DMS79 treated with DMSO at 0.1 percent for 48 hours (cell line): ENCODE data around the gene ANO10.
"Not testable (repeated sequence)": the region's sequence is repeated elsewhere in the genome, so short reads cannot be mapped to it uniquely, and the experiment has no call there.

ENCODE experiments used
- DNase-seq: peaks from one replicate; lab custom pipeline; 2025; lab: John Stamatoyannopoulos, UW

The ANO10 gene

DNA sequence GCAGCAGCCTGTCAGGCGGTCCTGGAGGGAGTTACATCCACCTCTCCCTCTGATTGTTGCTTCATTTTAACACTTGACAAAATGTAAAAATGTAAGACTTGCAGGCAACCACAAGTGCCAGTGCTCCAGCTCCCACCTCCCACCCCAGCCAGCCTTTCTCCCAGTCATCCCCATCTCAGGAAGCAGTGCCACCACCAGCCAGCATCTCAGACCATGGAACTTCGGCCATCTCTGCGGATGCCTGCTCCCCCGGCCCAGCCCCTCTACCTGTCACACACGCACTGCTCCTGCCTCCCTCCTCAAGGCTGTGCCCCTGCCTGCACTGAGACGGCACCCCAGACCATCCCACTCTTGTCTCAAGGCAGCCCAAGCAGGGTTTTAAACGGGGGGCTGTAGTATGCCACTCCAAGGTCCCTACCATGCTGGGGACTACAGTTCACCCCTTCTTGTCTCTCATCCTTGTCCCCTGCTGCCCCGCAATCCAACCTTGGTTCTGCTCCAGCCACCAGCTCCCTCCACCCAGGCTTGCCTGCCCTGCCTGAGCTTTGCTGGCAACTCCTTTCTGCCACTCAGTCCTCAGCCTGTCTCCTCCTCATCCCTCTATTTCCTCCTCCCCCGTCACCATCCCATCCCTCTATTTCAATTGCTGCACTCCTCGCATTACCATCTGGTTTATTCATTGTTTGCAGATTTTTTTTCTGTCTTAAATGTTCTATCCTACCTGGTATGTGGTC, 249.6 kb downstream of the ANO10 start:
- no peak for DNase-seq

- no peak for DNase-seq
These were observed 250.3 kb downstream of the ANO10 start for GRCh38 chr3:43371494-43371893.

DNA sequence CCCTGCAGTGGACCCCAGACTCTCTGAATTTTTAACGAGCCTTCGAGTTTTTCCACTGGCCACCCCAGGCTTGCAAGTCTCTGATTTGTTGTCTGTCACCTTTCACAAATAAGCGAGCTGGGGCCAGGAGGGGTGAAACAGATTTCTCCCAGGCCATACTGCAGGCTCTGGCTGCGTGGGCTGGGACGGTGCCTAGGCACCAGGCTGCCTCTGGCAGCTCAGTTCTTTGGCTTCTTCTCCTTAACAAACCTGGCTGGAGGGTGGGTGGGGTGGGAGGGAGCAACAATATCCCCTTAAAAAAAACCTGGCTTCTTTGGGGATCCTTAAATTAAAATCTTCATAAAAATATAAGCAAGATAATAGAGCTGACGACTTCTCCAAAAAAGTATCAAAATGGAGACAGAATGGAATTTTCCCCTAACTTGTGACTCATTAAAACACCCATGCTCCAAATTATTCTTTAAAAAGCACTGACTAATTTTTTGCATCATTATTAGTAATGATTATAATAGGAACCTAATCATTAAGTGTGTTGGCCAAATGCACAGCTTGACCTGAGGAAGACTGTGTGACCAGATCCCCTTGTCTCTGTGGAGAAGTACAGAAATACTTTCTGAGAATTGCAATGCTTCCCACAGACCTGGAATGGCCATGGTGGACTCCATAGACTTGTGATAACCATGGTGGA, 251.4 kb downstream of the ANO10 start:
- no peak for DNase-seq

DNA sequence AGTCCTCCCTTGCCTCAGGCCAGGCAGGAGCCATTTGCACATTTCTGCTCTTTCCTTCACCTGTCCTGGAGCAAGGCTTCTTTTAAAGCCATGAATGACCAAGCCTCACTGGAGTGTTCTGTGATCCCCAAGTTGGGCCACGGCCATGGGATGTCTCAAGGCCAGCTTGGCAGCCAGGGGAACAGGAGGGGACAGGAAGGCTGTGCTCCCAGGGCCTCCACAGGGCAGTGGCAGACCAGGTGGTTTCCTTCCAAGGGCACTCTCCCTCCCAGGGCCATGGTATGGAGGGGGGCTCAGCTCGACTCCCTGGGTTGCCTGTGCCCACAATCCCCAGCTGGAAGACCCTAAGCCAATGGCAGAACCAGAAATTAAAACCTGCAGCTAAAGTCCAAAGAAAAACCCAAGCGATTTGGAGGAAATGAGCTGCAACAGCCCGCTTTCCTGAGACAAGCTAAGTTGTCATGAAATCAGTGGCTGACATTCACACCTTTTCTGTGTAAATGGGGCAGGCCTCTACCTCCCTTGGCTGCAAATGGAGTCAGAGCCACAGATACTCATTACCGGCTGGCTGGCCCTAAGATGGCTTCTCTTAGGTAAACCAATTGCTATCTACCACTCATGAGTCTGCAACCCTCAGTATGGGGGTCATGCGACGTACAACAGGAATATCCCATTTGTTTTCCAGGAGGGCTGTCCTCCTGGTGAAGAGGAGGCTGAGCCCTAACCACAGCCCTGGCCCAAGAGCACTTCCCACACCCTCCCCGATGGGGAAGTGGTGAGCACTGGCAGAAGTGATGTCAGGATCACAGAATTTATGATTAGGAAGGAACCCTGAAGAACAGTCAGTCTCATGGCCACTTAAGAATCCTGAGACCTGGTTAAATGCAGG, 252.2 kb downstream of the ANO10 start:
- DNase-seq = no peak

GRCh38 chr3:43366885-43367284, 254.9 kb downstream of the ANO10 start:
- DNase-seq = no peak

- DNase-seq = no peak
These were observed 255.3 kb downstream of the ANO10 start for GRCh38 chr3:43366481-43366880.

- DNase-seq = no peak
These were observed 256.1 kb downstream of the ANO10 start for GRCh38 chr3:43365601-43366305.

DNA sequence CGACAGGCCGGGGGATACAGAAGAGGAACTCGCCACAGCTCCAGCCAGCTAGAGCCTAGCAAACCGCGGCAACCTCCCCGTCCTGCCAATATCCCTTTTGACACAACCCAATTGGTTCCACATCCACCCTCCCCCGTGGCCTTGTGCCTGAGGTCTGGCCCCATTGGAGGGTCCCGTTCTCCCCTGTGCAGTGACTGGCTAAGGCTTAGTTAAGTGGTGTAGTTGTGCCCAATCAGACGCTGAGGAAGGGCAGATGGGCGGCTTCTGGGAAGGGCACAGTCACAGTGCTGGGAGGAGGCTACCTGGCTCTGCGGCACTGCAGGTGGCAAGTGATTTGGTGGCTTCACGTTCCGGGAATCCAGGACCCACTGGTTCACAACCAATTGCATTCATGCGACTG, 256.9 kb downstream of the ANO10 start:
- DNase-seq = no peak

GRCh38 chr3:43364494-43364893, 257.3 kb downstream of the ANO10 start:
- no peak for DNase-seq

- DNase-seq = no peak
These were observed 258.1 kb downstream of the ANO10 start for GRCh38 chr3:43363621-43364266.

- DNase-seq = no peak
These were observed 258.9 kb downstream of the ANO10 start for GRCh38 chr3:43362961-43363360.

DNA sequence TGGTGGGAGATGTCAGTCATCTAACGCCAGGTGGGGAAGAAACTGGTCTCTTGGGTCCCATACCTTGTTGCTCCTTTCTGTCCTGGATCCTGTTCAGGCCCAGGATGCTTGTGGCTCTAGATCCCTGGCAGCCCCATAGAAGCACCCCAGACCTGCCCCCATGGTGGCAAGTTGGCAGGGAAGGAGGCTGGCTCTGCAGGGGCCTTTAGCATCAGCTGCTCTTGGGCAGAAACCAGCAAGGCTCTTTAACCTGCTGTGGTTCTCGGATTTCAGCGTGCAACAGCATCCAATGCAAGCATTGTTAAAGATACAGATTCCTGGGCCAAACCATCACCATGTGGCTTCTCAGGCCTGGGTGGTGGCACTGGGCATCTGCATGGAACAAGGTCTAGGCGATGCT, 259.6 kb downstream of the ANO10 start:
- DNase-seq = no peak

- no peak for DNase-seq
These were observed 260.7 kb downstream of the ANO10 start for GRCh38 chr3:43361077-43361476.

DNA sequence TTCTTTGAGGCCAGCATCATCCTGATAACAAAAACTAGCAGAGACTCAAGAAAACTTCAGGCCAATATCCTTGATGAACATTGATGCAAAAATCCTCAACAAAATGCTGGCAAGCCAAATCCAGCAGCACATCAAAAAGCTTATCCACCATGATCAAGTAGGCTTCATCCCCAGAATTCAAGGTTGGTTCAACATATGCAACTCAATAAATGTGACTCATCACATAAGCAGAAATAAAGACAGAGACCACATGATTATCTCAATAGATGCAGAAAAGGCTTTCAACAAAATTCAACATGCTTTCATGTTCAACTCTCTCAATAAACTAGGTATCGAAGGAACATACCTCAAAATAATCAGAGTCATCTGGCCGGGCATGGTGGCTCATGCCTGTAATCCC, 265.8 kb downstream of the ANO10 start:
- DNase-seq = not testable (repeated sequence)

- no peak for DNase-seq
These were observed 267.7 kb downstream of the ANO10 start for GRCh38 chr3:43353923-43354670.

- no peak for DNase-seq
These were observed 268.4 kb downstream of the ANO10 start for GRCh38 chr3:43353393-43353792.

DNA sequence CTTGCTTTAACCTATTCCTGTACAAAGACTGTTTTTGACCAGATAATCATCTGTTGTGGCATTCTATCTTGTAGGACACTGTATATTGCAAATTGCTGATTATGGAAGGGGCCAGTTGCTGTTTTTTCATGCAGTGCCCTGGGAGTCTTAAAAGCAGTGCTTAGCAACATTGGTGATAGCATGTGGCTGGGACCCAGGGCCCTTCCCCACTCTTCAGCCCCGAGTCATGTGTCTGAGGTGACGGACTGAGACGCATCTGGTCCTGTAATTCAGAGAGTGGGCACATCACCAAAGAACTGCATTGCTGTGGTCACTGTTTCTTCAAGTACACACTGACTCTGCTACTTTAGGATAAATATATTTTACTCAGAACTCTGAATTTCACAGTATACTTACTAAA, 272.1 kb downstream of the ANO10 start:
- no peak for DNase-seq

- DNase-seq = no peak
These were observed 272.8 kb downstream of the ANO10 start for GRCh38 chr3:43348852-43349574.

DNA sequence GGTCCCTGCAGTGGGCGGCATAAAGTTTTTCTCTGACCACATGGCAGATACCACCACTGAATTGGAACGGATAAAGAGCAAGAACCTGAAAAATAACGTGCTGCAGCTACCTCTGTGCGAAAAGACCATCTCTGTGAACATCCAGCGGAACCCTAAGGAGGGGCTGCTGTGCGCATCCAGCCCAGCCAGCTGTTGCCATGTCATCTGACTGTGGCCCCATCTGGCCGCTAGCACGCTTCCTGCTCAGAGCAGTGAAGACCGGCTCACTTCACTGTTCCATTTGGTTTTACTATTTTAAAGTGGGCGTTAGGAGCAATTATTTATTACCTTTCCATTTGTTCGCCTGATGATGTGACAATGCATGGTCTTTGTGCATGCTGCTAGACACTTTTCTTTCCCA, 273.5 kb downstream of the ANO10 start:
- DNase-seq = no peak

GRCh38 chr3:43347774-43348173, 274.0 kb downstream of the ANO10 start:
- no peak for DNase-seq
